ENCODE measurements around the gene RANGAP1.

RANGAP1 gene

GRCh38 chr22:41256254-41257253 is 29.4 kb downstream of the RANGAP1 start:
- peak; percentile 22 for DNase-seq

- DNase-seq, result no peak
Measured at GRCh38 chr22:41254230-41254629, 31.8 kb downstream of the RANGAP1 start.

DNA sequence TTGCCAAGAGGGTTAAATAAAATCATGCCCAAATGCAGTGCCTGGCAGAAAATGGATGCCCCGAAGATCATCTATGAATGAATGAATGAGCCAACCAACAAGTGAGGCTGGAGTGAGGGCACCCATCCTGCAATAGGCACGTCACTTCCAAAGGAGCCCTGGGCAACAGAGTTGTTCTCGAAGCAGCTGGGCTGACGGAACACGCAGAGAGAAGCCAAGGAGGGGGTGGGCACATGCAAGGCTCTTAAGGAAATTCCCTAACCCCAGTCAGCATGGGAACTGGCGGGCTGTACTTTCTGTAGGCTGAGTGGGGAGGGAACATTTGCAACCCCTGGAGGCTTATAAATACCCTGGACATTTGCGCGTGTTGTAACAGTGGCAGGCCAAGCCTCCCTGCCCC is 33.6 kb downstream of the RANGAP1 start:
- no peak for DNase-seq

DNA sequence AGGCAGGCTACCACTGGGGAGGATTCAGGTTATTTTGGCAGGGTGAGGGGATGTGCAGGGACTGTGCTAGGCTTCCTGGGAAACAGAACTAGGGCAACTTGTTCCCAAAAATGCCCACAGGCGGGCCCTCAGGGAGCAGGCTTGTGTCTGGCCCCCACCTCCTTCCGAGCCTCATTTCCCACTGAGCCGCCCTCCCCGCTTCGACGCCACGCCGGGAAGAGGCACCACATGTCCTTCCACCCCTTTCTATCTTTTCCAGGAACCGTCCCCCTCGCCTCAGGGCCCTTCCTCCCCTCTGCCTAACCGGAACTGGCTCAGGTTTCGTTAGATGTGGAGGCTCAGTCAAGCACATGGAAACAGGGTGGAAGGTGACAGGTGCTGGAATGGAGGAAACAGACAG is 35.9 kb downstream of the RANGAP1 start:
- no peak for DNase-seq

DNA sequence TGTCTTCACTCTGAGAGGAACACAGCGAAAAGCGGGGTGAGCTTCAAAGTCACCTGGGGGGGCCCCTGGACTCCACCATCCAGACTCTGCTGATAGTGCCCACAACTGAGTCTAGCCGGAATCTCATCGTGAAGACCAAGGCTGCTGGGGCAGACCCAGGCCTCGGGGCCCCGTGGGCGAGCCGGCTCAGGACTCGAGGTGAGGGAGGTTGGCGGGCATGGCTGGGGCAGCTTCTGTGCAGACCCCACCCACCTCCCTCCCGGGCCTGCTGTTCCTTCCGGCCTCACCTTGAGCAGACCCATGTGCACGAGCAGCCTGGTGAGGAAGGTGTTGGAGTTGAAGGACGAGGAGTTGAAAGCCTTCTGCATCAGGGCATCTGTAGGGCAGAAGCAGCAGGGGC is 36.5 kb downstream of the RANGAP1 start:
- DNase-seq, result no peak

DNA sequence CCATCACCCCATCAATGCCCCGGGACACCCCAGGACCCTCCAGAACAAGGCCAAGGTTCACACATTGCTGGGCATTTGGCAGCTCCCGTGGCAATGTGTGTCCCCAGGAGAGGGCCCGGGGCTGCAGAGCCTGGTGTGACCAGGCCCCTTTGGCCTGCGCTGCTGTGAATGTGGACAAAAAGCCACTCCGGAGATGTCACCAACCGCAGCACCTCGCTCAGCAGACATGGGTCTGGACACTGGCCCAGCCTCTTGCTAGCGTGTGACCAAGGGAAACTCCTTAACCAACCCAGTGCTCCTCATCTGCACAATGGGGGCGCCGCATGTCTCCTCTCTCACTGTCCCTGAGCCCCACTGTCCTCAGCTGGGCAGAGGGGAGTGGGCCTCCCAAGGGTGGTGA is 37.2 kb downstream of the RANGAP1 start:
- DNase-seq, result no peak

- no peak for DNase-seq
Measured at GRCh38 chr22:41248314-41248713, 37.7 kb downstream of the RANGAP1 start.

DNA sequence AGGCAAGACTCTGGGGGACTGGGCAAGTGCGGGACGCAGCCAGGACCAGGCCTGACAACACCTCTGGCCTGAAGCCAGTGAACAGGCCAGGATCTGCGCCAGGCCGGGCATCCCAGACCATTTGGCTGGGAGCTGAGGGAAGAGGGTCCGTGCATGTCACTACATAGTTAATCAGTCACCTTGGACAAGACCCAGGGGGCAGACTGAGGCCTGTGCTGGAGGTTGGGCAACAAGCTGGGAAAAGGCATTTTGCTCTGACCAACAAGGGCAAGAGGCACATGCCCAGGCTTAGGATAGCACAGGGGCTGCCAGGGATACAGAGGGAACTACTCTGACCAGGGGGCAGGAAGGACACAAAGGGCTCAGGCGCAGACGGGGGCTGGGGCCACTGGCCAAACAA is 38.3 kb downstream of the RANGAP1 start:
- no peak for DNase-seq

GRCh38 chr22:41245917-41246499 is 40.0 kb downstream of the RANGAP1 start:
- no peak for DNase-seq

DNA sequence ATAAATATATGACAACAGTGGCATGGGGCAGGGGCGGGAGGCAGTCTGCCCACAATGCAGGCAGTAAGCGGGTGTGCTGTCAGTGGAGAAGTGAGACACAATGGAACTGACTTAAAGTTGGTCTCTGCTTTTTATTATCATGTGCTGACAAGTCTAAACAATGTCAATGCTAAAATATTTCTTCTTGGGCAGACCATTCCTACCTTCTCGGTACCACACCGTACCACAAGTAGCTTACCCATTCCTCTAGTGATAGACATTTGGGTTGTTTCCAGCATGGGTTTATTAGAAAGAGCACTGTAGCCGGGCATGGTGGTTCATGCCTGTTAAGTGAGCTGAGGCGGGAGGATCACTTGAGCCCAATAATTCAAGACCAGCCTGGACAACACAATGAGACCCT is 42.6 kb downstream of the RANGAP1 start:
- DNase-seq, result no peak

DNA sequence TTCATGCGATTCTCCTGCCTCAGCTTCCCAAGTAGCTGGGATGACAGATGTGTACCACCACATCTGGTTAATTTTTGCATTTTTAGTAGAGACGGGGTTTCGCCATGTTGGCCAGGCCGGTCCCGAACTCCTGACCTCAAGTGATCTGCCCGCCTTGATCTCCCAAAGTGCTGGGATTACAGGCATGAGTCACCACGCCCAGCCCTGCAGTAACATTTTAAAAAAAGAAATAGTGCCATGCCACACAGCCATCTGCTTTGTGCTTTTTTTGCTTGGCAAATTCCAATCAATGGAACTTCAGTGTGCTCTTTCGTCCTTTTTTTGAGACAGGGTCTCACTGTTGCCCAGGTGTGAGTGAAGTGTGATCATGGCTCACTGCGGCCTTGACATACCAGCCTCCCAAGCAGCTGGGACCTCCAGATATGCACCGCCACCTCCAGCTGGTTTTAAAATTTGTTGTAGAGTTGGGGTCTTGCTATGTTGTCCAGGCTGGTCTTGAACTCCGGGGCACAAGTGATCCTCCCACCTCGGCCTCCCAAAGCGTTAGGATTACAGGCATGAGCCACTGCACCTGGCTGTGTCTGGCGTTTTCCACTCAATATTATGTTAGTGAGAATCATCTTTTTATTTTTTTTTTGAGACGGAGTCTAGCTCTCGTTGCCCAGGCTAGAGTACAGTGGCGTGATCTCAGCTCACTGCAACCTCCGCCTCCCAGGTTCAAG is 43.4 kb downstream of the RANGAP1 start:
- no peak for DNase-seq

DNA sequence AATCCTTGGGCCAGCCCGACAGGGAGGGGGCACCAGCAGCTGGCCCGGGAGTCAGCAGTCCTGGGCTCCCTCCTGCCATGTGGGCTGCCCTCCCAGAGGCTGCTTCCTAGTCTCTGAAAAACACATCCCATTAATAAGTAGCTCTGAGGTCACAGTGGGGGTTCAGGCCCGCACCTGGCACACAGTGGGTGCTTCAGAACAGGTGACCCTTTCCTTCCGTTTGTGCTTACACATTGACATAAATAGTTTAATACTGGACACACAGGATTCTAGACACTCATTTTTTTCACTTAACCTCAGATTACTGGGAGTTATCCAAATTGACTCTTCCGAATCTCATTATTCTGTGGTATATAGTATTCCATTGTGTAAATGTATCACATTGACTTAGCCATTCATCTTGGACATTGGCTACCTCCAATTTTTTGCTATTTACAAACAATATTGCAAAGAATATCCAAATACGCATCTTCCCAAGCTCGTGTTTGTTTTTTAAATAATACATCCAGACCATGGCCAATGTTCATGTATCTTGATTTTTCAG is 44.8 kb downstream of the RANGAP1 start:
- no peak for DNase-seq

DNA sequence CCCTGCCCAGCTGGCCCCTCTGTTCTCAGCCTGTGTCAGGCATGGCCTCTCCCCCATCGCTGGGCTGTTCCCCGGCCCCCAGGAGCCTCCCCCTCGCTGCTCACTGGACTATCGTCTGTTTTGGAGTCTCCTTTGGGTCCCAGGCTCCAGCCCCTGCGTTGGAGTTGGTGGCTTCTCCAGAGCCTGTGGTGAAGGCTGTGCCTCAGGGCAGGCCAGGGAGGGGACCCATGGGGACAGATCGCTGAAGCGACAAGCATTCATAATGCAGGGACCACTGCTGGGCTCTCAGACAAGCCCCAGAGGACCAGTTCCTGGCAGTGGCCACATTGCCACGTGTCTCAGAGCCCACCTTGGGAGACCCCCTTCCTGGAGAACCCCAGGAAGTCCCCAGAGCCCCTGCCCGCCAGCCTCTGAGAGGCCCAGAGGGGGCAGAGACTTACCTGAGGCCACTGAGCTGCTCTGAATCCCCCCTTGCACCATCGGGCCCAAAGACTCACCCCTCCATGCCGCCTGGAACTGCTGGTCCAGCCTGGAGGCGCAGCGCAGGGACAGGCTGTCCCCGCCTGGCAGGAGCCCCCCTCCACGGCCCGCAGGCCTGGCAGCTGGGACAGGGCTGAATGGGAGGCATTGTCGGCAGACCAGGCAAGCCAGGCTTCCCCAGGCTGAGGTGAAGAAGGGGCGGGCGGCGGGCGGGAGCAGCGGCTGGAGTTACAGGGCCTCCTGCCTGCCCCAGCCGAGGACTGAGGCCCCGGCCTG is 45.4 kb downstream of the RANGAP1 start, which contains the start of gene CHADL:
Gene CHADL (minus strand): TSS at position 555 of the 756 bp plus-strand sequence. CDS start 50 bp downstream, at position 505.
- DNase-seq, result peak; percentile 25

DNA sequence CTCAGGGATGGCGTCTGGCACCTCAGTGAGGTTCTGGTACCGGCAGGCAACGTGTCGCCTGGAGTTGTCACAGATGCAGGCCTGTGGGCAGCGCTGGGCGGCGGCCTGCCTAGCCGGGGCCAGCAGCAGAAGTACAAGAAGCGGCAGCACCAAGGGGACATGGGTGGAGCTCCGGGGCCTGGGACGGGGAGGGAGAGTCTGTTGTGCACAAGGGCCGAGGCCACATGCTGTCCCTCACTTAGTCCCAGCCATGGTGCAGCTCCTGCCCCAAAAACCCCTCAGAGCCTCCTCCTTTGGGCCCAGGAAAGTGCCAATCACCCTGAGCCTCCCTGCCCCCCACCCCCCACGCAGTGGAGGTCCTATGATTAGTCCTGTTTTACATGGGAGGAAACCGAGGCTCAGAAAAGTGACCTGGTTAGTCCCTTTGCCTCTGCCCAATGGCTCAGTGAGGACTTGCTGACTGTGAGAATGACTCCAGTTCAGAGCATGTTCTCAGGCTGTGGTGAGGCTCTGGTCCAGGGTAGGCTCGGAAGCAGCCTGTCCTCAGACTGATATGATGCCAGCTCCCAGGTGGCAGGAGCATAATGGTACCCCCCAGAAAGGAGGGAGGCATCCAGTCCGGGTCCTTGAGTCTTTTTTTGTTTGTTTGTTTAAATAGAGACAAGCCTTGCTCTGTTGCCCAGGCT is 46.4 kb downstream of the RANGAP1 start:
- peak; percentile 18 for DNase-seq

GRCh38 chr22:41238570-41239442 is 47.2 kb downstream of the RANGAP1 start:
- DNase-seq, result no peak

DNA sequence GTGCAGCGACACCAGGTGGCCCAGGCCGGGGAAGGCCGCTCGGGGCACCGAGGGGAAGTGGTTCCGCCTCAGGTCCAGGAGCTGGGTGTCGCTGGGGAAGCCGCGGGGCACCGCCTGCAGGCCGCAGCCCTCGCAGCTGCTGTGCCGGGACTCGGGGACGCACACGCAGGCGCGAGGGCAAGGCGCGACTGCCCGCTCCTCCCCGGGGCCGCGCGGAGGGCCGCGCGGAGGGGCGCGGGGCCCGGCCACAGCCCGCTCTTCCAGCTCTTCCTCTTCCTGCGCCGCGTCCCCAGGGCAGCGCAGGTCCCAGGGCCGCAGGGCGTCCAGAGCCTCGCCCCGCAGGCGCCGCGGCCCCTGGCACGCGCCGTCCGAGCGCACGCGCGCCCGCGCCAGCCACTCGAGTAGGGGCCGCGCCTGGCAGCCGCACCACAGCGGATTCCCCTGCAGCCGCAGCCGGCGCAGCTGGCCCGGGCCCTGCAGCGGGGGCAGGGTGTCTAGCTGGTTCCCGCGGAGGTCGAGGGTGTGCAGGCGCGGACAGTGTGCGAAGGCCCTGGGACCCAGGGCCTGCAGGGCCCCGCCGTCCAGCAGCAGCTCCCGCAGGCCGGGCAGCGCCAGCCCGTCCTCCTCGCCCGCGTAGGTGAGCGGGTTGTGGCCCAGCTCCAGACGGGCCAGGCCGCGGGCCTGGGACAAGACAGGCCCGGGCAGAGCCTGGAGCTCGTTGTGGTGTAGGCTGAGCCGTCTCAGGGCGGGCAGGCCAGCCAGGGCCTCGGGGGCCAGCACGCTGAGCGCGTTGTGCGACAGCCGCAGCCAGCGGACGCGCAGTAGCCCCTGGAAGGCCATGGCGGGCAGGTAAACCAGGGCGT is 48.0 kb downstream of the RANGAP1 start:
- DNase-seq, result peak; percentile 82

DNA sequence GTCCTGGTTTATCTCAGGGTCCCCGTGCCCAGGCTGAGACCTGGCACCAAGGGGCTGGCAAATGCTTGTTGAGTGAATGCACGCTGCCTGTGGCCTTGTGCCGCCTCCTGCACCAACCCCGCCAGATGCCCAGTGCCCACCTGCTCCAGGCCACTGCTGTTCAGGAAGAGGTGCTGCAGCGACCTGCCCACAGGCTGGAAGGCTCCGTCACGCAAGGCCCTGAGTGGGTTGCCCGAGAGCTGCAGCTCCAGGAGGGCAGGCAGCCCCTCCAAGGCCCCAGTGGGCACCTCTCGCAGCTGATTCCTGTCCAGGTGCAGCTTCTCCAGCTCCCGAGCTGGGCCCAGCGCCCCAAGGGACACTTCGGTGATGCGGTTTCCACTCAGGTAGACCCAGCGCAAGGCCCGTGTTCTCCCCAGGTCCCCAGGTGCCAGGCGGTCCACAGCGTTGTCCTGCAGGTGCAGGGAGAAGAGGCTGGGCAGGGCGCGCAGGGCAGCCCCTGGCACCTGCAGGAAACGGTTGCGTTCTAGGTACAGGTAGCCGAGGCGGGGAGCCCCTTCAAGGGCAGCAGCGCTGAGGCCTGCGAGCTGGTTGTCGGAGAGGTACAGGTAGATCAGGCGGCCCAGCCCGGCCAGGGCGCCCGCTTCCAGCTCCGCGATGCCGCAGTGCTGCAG is 48.8 kb downstream of the RANGAP1 start:
- DNase-seq, result no peak

GRCh38 chr22:41234815-41235695 is 50.9 kb downstream of the RANGAP1 start:
- DNase-seq, result no peak
